HepG2 (cell line): ENCODE measurements around the gene ABAT. TPM values are rescaled to one million over a fixed set of nuclear protein-coding genes. Genes with fewer than 3 reads are reported as not detected.

ENCODE experiments used
- IKZF1 ChIP-seq: fragments of 450-650 bp; IDR thresholded peaks from 2 replicates; pipeline ENCODE4 v1.7.1; 2016
- ISX ChIP-seq: sonication (generic); formaldehyde crosslinking; conservative IDR thresholded peaks from 2 replicates; pipeline ENCODE4 v1.5.0; 2020; ENCODE audit warnings: missing genetic modification reagents
- JDP2 ChIP-seq: sonication (generic); formaldehyde crosslinking; IDR thresholded peaks from 2 replicates; pipeline ENCODE4 v1.8.1; 2022; ENCODE audit warnings: missing genetic modification reagents, borderline replicate concordance
- KAT2B ChIP-seq: fragments of 150-350 bp; IDR thresholded peaks from 2 replicates; pipeline ENCODE4 v1.6.1; 2014; ENCODE audit warnings: low read depth, low read length, borderline replicate concordance
- MIXL1 ChIP-seq: IDR thresholded peaks from 2 replicates; pipeline ENCODE4 v1.6.1; 2016
- MTA1 ChIP-seq: sonication (generic); formaldehyde crosslinking; IDR thresholded peaks from 2 replicates; pipeline ENCODE4 v1.4.0; 2020; ENCODE audit warnings: missing genetic modification reagents, mild to moderate bottlenecking, borderline replicate concordance
- NCOR1 ChIP-seq: fragments of 200-600 bp; sonication (generic); IDR thresholded peaks from 2 replicates; pipeline ENCODE4 v1.7.0; 2017; ENCODE audit warnings: antibody characterized with exemption, low read length, borderline replicate concordance
- REPIN1 ChIP-seq: sonication (generic); formaldehyde crosslinking; IDR thresholded peaks from 2 replicates; pipeline ENCODE4 v1.8.0; 2022; ENCODE audit warnings: missing genetic modification reagents, low read depth, mild to moderate bottlenecking, borderline replicate concordance
- ZBTB49 ChIP-seq: sonication (generic); formaldehyde crosslinking; IDR thresholded peaks from 2 replicates; pipeline ENCODE4 v1.4.0; 2020; ENCODE audit warnings: missing genetic modification reagents, borderline replicate concordance
- ZC3H13 ChIP-seq: sonication (generic); formaldehyde crosslinking; IDR thresholded peaks from 2 replicates; pipeline ENCODE4 v1.8.1; 2023; ENCODE audit warnings: mild to moderate bottlenecking, missing genetic modification reagents, moderate library complexity
- ZFAT ChIP-seq: sonication (generic); formaldehyde crosslinking; conservative IDR thresholded peaks from 2 replicates; pipeline ENCODE4 v1.8.1; 2023; ENCODE audit warnings: missing genetic modification reagents, inconsistent platforms
- ZNF142 ChIP-seq: sonication (generic); formaldehyde crosslinking; IDR thresholded peaks from 2 replicates; pipeline ENCODE4 v1.4.0; 2020; ENCODE audit warnings: missing genetic modification reagents
- ZNF282 ChIP-seq: fragments of 450-650 bp; IDR thresholded peaks from 2 replicates; pipeline ENCODE4 v1.6.1; 2018; ENCODE audit not compliant: partially characterized antibody
- ZNF432 ChIP-seq: sonication (generic); formaldehyde crosslinking; IDR thresholded peaks from 2 replicates; pipeline ENCODE4 v1.5.0; 2020; ENCODE audit warnings: missing genetic modification reagents, mild to moderate bottlenecking, borderline replicate concordance
- ZNF468 ChIP-seq: sonication (generic); formaldehyde crosslinking; IDR thresholded peaks from 2 replicates; pipeline ENCODE4 v1.8.0; 2022; ENCODE audit warnings: mild to moderate bottlenecking, moderate library complexity, missing genetic modification reagents
- ZNF563 ChIP-seq: sonication (generic); formaldehyde crosslinking; IDR thresholded peaks from 2 replicates; pipeline ENCODE4 v1.8.0; 2022; ENCODE audit warnings: mild to moderate bottlenecking, moderate library complexity, missing genetic modification reagents
- ZNF768 ChIP-seq: sonication (generic); formaldehyde crosslinking; IDR thresholded peaks from 2 replicates; pipeline ENCODE4 v1.4.0; 2020; ENCODE audit warnings: missing genetic modification reagents
- ZNF780A ChIP-seq: sonication (generic); formaldehyde crosslinking; IDR thresholded peaks from 2 replicates; pipeline ENCODE4 v1.8.0; 2022; ENCODE audit warnings: mild to moderate bottlenecking, missing genetic modification reagents, moderate library complexity
- polyA plus RNA-seq, 8 experiments: library from polyadenylated mRNA; depleted of rRNA in 3 of 8; stranded (reverse) in 7 of 8; unstranded in 1 of 8; fragments of >200 nt; fragmentation: Illumina TruSeq in 4 of 8; extraction: Trizol in 4 of 8; gene quantifications; 2 replicates each; pipeline versions ENCODE4 v1.2.1 to v1.2.3, GENCODE V29; 2011 to 2016; ENCODE audit warnings: low read depth in 4 of 8, missing spikeins in 1 of 8, mixed read lengths in 1 of 8; ENCODE audit not compliant: insufficient read depth in 1 of 8
- total RNA-seq, 5 experiments: library from RNA; depleted of rRNA; stranded (reverse); fragments of >200 nt; fragmentation: Illumina TruSeq; extraction: Trizol; gene quantifications; 2 replicates each; pipeline ENCODE4 v1.2.3, GENCODE V29; 2016; ENCODE audit warnings: low read depth in 1 of 5
- TF ChIP-seq, protein P1 (sequence below): sonication (generic); formaldehyde crosslinking; IDR thresholded peaks from 2 replicates; pipeline ENCODE4 v1.4.0; 2020; ENCODE audit warnings: missing genetic modification reagents, borderline replicate concordance
- TF ChIP-seq, protein P2 (sequence below): IDR thresholded peaks from 2 replicates; pipeline ENCODE4 v1.6.1; 2016; ENCODE audit warnings: control low read depth

Gene ABAT
- total and polyA plus RNA-seq, 2 of the 13 experiments (the other 11 are each of a cell fraction or from before 2014, with no cell fraction given), result 47.6 to 97.3 TPM

DNA sequence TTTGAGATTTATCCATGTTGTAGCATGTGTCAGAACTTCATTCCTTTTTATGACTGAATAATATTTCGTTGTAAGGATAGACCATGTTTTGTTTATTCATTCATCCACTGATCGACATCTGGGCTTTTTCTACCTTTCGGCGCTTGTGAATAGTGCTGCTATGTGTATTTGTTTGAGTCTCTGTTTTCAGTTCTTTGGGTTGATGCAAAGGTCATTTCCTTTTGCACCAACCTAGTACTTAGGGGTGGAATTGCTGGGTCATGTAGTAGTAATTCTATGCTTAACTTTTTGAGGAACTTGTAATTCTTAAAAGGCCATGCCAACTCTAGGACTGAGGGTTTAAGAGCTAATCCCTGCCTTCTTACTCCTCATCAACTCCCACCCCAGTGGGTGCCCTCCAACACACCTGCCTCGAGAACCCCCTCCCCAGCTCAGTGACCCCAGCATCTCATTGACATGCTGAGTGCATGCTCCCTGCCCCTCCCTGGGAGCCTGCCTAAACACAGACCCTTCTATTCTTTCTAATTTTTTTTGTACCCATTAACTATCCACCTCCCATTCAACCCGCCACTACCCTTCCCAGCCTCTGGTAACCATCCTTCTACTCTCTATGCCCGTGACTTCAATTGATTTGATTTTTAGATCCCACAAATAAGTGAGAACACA, 51.2 kb downstream of the ABAT start (continued):
- TF ChIP-seq ZNF432 (no peak), JDP2 (CRISPR knock-in tag) (no peak), MTA1 (CRISPR knock-in tag) (no peak), ZNF780A (no peak), ZNF768 (peak; percentile 14; the same call in 1 of the 2 replicates), MIXL1 (peak; percentile 71; the same call in 1 of the 2 replicates), REPIN1 (CRISPR knock-in tag) (no peak), ZNF563 (no peak), IKZF1 (no peak), ZFAT (CRISPR knock-in tag) (no peak), ZBTB49 (CRISPR knock-in tag) (no peak), ZNF282 (no peak), NCOR1 (no peak), ZNF142 (CRISPR knock-in tag) (no peak), ZC3H13 (CRISPR knock-in tag) (no peak), ZNF468 (CRISPR knock-in tag) (no peak), KAT2B (no peak), ISX (CRISPR knock-in tag) (no peak)
- TF ChIP-seq, protein P1, sequence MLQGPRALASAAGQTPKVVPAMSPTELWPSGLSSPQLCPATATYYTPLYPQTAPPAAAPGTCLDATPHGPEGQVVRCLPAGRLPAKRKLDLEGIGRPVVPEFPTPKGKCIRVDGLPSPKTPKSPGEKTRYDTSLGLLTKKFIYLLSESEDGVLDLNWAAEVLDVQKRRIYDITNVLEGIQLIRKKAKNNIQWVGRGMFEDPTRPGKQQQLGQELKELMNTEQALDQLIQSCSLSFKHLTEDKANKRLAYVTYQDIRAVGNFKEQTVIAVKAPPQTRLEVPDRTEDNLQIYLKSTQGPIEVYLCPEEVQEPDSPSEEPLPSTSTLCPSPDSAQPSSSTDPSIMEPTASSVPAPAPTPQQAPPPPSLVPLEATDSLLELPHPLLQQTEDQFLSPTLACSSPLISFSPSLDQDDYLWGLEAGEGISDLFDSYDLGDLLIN (CRISPR knock-in tag), result no peak
- TF ChIP-seq, protein P2, sequence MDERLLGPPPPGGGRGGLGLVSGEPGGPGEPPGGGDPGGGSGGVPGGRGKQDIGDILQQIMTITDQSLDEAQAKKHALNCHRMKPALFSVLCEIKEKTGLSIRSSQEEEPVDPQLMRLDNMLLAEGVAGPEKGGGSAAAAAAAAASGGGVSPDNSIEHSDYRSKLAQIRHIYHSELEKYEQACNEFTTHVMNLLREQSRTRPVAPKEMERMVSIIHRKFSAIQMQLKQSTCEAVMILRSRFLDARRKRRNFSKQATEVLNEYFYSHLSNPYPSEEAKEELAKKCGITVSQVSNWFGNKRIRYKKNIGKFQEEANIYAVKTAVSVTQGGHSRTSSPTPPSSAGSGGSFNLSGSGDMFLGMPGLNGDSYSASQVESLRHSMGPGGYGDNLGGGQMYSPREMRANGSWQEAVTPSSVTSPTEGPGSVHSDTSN (CRISPR knock-in tag), result no peak
